Measurements from ENCODE around the gene MATK. TPM values are rescaled to one million over a fixed set of nuclear protein-coding genes. Genes with fewer than 3 reads are reported as not detected.

Gene MATK
- total RNA-seq, 1 donor from 2014 or later: 2.6 TPM

DNA sequence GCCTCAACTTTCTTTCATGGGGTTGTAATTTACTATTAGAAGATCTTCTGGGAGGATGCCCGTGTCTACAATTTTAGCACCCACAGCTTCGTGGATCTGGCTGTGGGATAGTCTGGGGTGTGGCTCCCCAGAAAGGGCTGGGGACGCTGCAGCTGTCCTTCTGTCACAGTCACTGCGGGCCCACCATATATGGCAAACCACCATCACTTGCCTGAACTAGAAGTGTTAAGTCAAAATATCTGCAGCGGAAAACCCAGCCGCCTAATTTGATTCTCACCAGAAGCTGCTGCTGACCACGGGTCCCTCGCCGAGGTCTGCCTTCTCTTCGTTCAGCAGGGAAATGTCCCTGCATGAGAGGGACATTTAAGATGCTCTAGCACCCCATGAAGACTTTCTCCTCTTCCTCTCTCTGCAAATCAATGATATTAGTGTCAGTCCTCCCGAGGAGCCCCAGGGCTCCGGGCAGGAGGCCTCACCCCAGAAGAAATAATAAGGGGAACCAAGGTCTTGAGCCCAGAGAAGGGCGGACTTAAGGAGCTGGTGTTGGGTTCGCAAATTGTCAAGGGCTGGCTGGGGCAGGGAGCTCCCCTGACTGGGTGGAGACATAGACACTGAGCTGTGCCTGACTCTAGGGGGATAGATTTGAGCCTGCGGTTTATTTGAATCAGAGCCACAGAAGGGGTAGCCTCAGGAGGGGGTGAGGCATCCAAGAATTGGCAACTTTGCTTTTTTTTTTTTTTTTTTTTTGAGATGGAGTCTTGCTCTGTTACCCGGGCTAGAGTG lies 3.0 kb upstream of the MATK start:
- DNase-seq: no peak

DNA sequence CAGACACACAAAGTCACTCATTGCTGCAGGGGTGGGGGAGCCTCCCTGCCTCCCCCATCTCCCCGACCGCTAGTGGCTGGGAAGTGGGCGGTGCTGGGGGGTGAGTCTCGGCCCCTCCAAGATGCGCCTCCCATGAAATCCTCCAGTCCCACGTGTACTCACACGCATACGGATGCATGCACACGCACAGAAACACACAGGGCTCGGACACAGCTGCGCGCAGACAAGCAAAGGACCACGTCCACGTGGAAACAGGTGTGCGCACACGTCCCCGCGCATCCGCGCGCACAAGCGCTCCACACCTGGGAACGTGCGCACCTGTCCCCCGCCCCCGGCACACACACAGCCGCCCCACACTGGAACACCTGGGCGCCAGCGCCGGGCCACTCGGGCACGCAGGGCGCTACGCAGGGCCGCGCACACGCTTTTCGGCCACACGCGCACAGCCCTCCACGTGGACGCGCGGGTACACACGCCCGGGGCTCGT lies 687 bp downstream of the MATK start:
- no peak for DNase-seq

- no peak for DNase-seq
Observed at GRCh38 chr19:3784607-3785450, 1.4 kb downstream of the MATK start.

GRCh38 chr19:3783660-3784584 lies 2.3 kb downstream of the MATK start:
- no peak for DNase-seq

DNA sequence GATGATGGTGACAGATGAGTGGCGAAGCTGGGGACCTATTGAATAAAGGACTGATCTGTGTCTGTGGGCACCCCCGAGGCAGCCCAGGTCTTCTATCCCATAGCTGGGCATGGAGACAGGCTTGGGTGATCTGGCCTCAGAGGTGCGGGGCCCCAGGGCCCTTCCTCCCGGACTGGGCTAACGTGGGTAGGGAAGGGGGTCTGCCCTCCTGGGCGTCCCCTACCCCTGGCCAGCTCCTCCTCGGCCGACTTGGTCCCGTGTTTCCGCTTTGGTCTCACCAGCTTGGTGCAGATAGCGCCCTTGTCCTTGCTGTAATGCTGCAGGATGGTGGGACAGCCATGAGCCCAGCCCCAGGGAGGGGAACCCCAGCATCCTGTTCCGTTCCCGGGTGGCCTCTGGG lies 3.3 kb downstream of the MATK start:
- no peak for DNase-seq

GRCh38 chr19:3782330-3782729 lies 3.9 kb downstream of the MATK start:
- DNase-seq: no peak

DNA sequence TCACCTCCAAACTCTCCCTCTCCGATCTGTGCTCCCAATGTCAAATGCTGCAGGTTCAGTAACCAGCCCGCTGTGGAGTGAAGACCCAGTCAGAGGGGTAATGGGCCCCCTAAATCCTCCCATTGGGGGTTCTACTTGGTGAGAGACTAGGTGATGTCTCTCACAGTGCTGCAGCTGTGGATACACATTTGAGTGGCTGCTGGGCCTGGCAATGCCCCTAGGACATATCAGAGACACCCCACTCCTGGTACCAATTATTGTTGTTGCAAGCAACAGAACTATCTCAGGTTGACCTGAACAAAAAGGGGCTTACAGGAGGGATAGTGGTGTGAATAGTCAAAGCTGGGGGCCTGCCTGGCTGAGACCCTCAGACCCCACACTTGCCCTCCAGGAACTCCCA lies 4.6 kb downstream of the MATK start:
- no peak for DNase-seq

- no peak for DNase-seq
Observed at GRCh38 chr19:3780786-3781304, 5.3 kb downstream of the MATK start.

- no peak for DNase-seq
Observed at GRCh38 chr19:3778899-3779723, 7.1 kb downstream of the MATK start.

DNA sequence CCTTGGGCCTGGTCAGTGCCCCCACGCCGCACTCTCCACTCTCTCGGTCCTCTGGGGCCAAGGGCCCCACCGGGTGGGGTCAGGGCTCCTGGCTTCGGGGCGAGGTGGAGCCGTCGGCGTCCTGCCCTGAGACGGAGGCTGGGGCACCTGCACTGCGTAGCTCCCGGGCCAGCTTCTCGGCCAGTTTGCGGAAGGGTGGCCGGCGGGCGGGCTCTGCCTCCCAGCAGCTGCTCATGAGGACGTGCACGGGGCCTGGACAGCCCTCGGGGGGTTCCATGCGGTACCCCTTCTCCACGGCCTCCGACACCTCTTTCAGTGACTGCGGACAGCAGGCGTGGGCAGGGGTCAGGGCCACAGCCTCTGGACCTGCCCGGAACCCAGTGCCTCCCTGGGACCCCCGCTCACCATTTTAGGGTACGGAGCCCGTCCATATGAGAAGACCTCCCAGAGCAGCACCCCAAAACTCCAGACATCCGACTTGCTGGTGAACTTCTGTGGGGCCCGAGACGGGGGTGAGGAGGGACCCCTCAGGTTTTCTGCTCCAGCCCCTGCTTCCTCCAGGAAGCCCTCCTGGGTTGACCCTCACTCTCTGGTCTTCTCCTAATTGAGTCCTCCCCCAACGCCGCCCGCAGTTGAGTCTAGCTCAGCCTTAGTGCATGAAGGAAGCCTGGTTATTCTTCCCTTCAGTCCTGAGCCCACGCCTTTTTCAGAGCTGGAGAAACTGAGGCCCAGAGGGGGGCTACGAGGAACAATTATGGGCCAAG lies 7.9 kb downstream of the MATK start:
- DNase-seq: no peak

DNA sequence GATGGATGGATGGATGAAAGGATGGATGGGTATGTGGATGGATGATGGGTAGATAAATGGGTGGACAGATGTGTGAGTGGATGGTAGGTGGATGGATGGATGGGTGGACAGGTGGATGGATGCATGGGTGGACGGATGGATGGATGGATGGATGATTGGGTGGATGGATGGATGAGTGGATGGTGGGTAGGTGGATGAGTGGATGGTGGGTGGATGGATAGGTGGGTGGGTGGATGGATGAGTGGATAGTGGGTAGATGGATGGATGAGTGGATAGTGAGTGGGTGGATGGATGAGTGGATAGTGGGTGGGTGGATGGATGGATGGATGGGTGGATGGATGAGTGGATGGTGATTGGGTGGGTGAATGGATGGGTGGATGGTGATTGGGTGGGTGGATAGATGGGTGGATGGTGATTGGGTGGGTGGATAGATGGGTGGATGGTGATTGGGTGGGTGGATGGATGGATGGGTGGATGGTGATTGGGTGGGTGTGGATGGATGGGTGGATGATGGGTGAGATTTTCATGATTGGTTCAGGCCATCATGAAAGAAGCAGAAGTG lies 9.6 kb downstream of the MATK start:
- DNase-seq: no peak

DNA sequence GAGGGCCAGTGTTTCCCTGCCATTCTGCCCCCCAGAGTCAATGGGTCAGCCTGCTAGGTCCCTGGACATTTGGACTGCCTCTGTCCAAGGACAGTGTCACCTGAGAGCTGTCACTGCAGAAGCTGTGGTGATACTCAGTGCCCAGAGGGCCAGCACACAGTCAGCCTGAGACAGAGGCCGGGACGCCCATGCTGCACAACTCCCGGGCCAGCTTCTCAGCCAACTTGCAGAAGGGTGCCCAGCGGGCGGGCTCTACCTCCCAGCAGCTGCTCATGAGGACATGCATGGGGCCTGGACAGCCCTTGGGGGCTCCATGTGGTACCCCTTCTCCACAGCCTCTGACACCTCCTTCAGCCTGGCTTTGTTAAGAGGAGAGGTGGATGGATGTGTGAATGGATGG lies 10.3 kb downstream of the MATK start:
- DNase-seq: no peak

GRCh38 chr19:3775374-3775711 lies 10.8 kb downstream of the MATK start:
- DNase-seq: no peak

- no peak for DNase-seq
Observed at GRCh38 chr19:3774621-3775373, 11.4 kb downstream of the MATK start.

DNA sequence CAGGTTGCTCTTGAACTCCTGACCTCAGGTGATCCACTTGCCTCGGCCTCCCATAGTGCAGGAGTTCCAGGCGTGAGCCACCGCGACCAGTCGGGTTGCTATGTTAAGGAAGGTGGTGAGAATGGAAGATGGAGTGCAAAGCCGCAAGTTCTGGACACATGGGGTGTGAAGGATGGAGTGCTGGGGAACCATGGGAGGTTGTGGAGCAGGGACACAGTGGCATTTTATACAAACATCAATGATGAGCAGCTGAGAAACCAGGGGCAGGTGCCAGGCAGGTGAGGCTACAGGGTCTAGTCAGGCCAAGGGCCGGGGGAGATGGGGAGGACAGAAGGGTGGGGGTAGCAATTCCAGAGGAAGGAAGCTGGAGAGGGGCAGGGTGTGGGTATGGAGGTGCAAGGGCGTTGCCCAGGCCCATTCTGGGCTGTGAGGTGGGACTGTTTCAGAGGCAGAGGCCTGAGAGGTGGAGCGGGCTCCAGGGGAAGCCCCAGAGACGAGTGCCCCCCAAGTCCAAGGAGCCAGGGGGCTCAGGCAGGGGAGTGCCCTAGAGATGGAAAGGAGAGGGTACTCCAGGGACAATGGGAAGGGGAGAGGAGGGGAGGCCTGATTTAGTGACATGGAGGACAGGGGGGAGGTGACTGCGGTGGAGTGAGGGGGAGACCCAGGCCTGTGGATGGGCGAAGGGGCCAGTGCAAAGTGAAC lies 12.2 kb downstream of the MATK start:
- DNase-seq: no peak

- DNase-seq: no peak
Observed at GRCh38 chr19:3771906-3772455, 14.2 kb downstream of the MATK start, which contains the start of gene RAX2. TSS of gene RAX2 (minus strand) at chr19:3772228. CDS start at chr19:3771742, 486 bp downstream.

GRCh38 chr19:3771000-3771905 lies 14.9 kb downstream of the MATK start:
- no peak for DNase-seq

Measured in tongue (tissue), 2 donors.